SK-N-SH (cell line): Measurements from ENCODE around the gene PRKG1.

Experiments used
- CHD2 ChIP-seq: fragments of 150-350 bp; IDR thresholded peaks from 2 replicates; pipeline ENCODE4 v1.6.1; 2018; ENCODE audit warnings: low read length; ENCODE audit not compliant: partially characterized antibody
- EZH2phosphoT487 ChIP-seq: fragments of 200-600 bp; sonication (generic); IDR thresholded peaks from 2 replicates; pipeline ENCODE4 v1.6.1; 2017; ENCODE audit warnings: low read depth, mixed run types, mild to moderate bottlenecking, antibody characterized with exemption, moderate library complexity, borderline replicate concordance
- POLR2AphosphoS5 ChIP-seq: IDR thresholded peaks from 2 replicates; pipeline ENCODE4 v1.6.1; 2012; ENCODE audit warnings: low read depth, low read length
- RFX5 ChIP-seq: IDR thresholded peaks from 2 replicates; pipeline ENCODE4 v1.6.1; 2012; ENCODE audit warnings: mild to moderate bottlenecking, improper control_type of control experiment, low read length
- TF ChIP-seq, protein P1 (sequence below): fragments of 200-600 bp; sonication (generic); IDR thresholded peaks from 2 replicates; pipeline ENCODE4 v1.6.1; 2017; ENCODE audit warnings: antibody characterized with exemption, mild to moderate bottlenecking, moderate library complexity
- TF ChIP-seq, protein P2 (sequence below): IDR thresholded peaks from 2 replicates; pipeline ENCODE4 v1.4.0; 2012; ENCODE audit warnings: low read depth

DNA sequence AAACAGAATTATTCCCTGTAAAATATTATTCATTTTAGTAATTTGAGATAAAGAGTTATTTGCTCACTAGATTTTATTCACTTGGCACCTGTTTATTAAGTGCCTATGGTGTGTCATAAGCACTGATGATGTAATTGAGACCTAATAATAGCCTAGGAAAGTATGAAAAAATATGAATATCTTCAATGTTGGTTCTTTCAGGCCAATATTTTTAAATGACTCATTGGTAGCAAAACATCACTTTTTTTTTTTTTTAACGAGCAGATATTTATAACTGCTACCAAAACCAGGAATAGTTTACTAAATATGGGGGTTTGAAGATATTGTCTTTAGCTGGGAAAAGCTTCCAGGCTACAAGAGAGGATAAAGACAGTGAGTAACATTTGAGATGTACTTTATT, 228.0 kb downstream of the PRKG1 start:
- no peak for TF ChIP-seq RFX5
- no peak for TF ChIP-seq CHD2
- TF ChIP-seq, protein P1, sequence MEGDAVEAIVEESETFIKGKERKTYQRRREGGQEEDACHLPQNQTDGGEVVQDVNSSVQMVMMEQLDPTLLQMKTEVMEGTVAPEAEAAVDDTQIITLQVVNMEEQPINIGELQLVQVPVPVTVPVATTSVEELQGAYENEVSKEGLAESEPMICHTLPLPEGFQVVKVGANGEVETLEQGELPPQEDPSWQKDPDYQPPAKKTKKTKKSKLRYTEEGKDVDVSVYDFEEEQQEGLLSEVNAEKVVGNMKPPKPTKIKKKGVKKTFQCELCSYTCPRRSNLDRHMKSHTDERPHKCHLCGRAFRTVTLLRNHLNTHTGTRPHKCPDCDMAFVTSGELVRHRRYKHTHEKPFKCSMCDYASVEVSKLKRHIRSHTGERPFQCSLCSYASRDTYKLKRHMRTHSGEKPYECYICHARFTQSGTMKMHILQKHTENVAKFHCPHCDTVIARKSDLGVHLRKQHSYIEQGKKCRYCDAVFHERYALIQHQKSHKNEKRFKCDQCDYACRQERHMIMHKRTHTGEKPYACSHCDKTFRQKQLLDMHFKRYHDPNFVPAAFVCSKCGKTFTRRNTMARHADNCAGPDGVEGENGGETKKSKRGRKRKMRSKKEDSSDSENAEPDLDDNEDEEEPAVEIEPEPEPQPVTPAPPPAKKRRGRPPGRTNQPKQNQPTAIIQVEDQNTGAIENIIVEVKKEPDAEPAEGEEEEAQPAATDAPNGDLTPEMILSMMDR: no peak
- no peak for TF ChIP-seq EZH2phosphoT487
- no peak for TF ChIP-seq POLR2AphosphoS5
- TF ChIP-seq, protein P2, sequence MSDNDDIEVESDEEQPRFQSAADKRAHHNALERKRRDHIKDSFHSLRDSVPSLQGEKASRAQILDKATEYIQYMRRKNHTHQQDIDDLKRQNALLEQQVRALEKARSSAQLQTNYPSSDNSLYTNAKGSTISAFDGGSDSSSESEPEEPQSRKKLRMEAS: no peak
